BLaER1 (cell line): Measurements from ENCODE around the gene ATXN2L.

Experiments
- H3K27ac ChIP-seq: shearing (Covaris generic); formaldehyde crosslinking; 2 replicates; pipeline ENCODE4 v1.8.1; 2022
- H3K27me3 ChIP-seq: shearing (Covaris generic); formaldehyde crosslinking; 2 replicates; pipeline ENCODE4 v1.8.1; 2022
- H3K36me3 ChIP-seq: shearing (Covaris generic); formaldehyde crosslinking; 2 replicates; pipeline ENCODE4 v1.8.1; 2022
- H3K4me1 ChIP-seq: shearing (Covaris generic); formaldehyde crosslinking; 2 replicates; pipeline ENCODE4 v1.8.1; 2022
- H3K4me2 ChIP-seq: shearing (Covaris generic); formaldehyde crosslinking; 2 replicates; pipeline ENCODE4 v1.8.1; 2022
- H3K4me3 ChIP-seq: shearing (Covaris generic); formaldehyde crosslinking; 2 replicates; pipeline ENCODE4 v1.8.1; 2022
- H3K9ac ChIP-seq: shearing (Covaris generic); formaldehyde crosslinking; 2 replicates; pipeline ENCODE4 v1.8.1; 2022
- H3K9me3 ChIP-seq: shearing (Covaris generic); formaldehyde crosslinking; 2 replicates; pipeline ENCODE4 v1.8.1; 2022
- H4K20me1 ChIP-seq: shearing (Covaris generic); formaldehyde crosslinking; 2 replicates; pipeline ENCODE4 v1.8.1; 2022
- Cebpa-rat ChIP-seq: shearing (Covaris generic); IDR thresholded peaks from 2 replicates; pipeline ENCODE4 v1.8.1; 2022

Gene ATXN2L

GRCh38 chr16:28823291-28823872, 583 bp downstream of the ATXN2L start:
- H4K20me1 ChIP-seq, result peaks cover 42% of the 10 kb centered on the region
- H3K4me1 ChIP-seq, result peaks cover 25% of the 10 kb centered on the region
- H3K36me3 ChIP-seq, result peaks cover 52% of the 10 kb centered on the region
- peak overlapping the region; percentile 100 for H3K27ac ChIP-seq
- H3K9me3 ChIP-seq, result no peaks in the 10 kb centered on the region
- peak overlapping the region; percentile 44 for H3K4me2 ChIP-seq
- no peak for TF ChIP-seq Cebpa-rat
- H3K27me3 ChIP-seq, result no peaks in the 10 kb centered on the region
- peak overlapping the region; percentile 100 for H3K4me3 ChIP-seq
- peak overlapping the region; percentile 100 for H3K9ac ChIP-seq

- Histone ChIP-seq H3K36me3 (peaks cover 60% of the 10 kb centered on the region), H3K27ac (peak overlapping the region; percentile 100), H4K20me1 (peaks cover 49% of the 10 kb centered on the region), H3K9ac (peak overlapping the region; percentile 100), H3K9me3 (no peaks in the 10 kb centered on the region), H3K4me3 (peak overlapping the region; percentile 100), H3K4me2 (peak overlapping the region; percentile 85), H3K4me1 (peaks cover 25% of the 10 kb centered on the region), H3K27me3 (no peaks in the 10 kb centered on the region)
- no peak for TF ChIP-seq Cebpa-rat
Measured at GRCh38 chr16:28823873-28824716, 1.3 kb downstream of the ATXN2L start.

GRCh38 chr16:28824717-28824973, 1.8 kb downstream of the ATXN2L start:
- H3K27me3 ChIP-seq, result no peaks in the 10 kb centered on the region
- H3K4me1 ChIP-seq, result peaks cover 25% of the 10 kb centered on the region
- TF ChIP-seq Cebpa-rat, result no peak
- H3K4me3 ChIP-seq, result peak overlapping the region; percentile 100
- no peaks in the 10 kb centered on the region for H3K9me3 ChIP-seq
- H3K36me3 ChIP-seq, result peaks cover 63% of the 10 kb centered on the region
- H3K4me2 ChIP-seq, result peak overlapping the region; percentile 85
- peaks cover 54% of the 10 kb centered on the region for H4K20me1 ChIP-seq
- peak overlapping the region; percentile 100 for H3K27ac ChIP-seq
- H3K9ac ChIP-seq, result peak overlapping the region; percentile 100

GRCh38 chr16:28826141-28826540, 3.3 kb downstream of the ATXN2L start:
- Histone ChIP-seq H3K4me1 (peaks cover 25% of the 10 kb centered on the region), H3K4me2 (no peak overlapping the region), H3K27me3 (no peaks in the 10 kb centered on the region), H3K9ac (no peak overlapping the region), H4K20me1 (peaks cover 69% of the 10 kb centered on the region), H3K36me3 (peaks cover 64% of the 10 kb centered on the region), H3K4me3 (no peak overlapping the region), H3K27ac (no peak overlapping the region), H3K9me3 (no peaks in the 10 kb centered on the region)
- TF ChIP-seq Cebpa-rat, result no peak

- no peaks in the 10 kb centered on the region for H3K9me3 ChIP-seq
- H3K27me3 ChIP-seq, result no peaks in the 10 kb centered on the region
- H3K9ac ChIP-seq, result 0 out of 2 replicates have a peak overlapping the region, but pooled peaks have one; percentile 15
- H3K36me3 ChIP-seq, result peaks cover 100% of the 10 kb centered on the region
- peaks cover 100% of the 10 kb centered on the region for H4K20me1 ChIP-seq
- no peak overlapping the region for H3K27ac ChIP-seq
- peaks cover 16% of the 10 kb centered on the region for H3K4me1 ChIP-seq
- H3K4me3 ChIP-seq, result no peak overlapping the region
- no peak for TF ChIP-seq Cebpa-rat
- H3K4me2 ChIP-seq, result no peak overlapping the region
Measured at GRCh38 chr16:28829747-28830146, 6.9 kb downstream of the ATXN2L start.

- TF ChIP-seq Cebpa-rat, result no peak
- Histone ChIP-seq H3K36me3 (peaks cover 100% of the 10 kb centered on the region), H3K4me1 (peaks cover 8% of the 10 kb centered on the region), H4K20me1 (peaks cover 100% of the 10 kb centered on the region), H3K27ac (no peak overlapping the region), H3K9me3 (no peaks in the 10 kb centered on the region), H3K4me3 (no peak overlapping the region), H3K9ac (no peak overlapping the region), H3K27me3 (no peaks in the 10 kb centered on the region), H3K4me2 (no peak overlapping the region)
Measured at GRCh38 chr16:28830531-28830930, 7.7 kb downstream of the ATXN2L start.

GRCh38 chr16:28834349-28834748, 11.6 kb downstream of the ATXN2L start:
- no peak for TF ChIP-seq Cebpa-rat
- Histone ChIP-seq H3K36me3 (peaks cover 100% of the 10 kb centered on the region), H4K20me1 (peaks cover 89% of the 10 kb centered on the region), H3K9me3 (no peaks in the 10 kb centered on the region), H3K27me3 (no peaks in the 10 kb centered on the region), H3K9ac (no peak overlapping the region), H3K4me3 (no peak overlapping the region), H3K4me1 (no peaks in the 10 kb centered on the region), H3K4me2 (no peak overlapping the region), H3K27ac (no peak overlapping the region)

- no peaks in the 10 kb centered on the region for H3K4me1 ChIP-seq
- H3K27me3 ChIP-seq, result no peaks in the 10 kb centered on the region
- no peak for TF ChIP-seq Cebpa-rat
- H3K36me3 ChIP-seq, result peaks cover 98% of the 10 kb centered on the region
- H3K9me3 ChIP-seq, result no peaks in the 10 kb centered on the region
- peaks cover 87% of the 10 kb centered on the region for H4K20me1 ChIP-seq
- no peak overlapping the region for H3K4me2 ChIP-seq
- no peak overlapping the region for H3K27ac ChIP-seq
- no peak overlapping the region for H3K4me3 ChIP-seq
- no peak overlapping the region for H3K9ac ChIP-seq
Measured at GRCh38 chr16:28834873-28835863, 12.4 kb downstream of the ATXN2L start.

GRCh38 chr16:28835864-28836760, 13.3 kb downstream of the ATXN2L start:
- no peak overlapping the region for H3K4me2 ChIP-seq
- H3K27ac ChIP-seq, result no peak overlapping the region
- no peaks in the 10 kb centered on the region for H3K27me3 ChIP-seq
- H3K36me3 ChIP-seq, result peaks cover 96% of the 10 kb centered on the region
- H3K9ac ChIP-seq, result no peak overlapping the region
- peaks cover 84% of the 10 kb centered on the region for H4K20me1 ChIP-seq
- no peaks in the 10 kb centered on the region for H3K9me3 ChIP-seq
- H3K4me3 ChIP-seq, result no peak overlapping the region
- no peaks in the 10 kb centered on the region for H3K4me1 ChIP-seq
- TF ChIP-seq Cebpa-rat, result no peak
